ENCODE data around the gene PLXNA2. TPM values are rescaled to one million over a fixed set of nuclear protein-coding genes. Genes with fewer than 3 reads are reported as not detected.

PLXNA2 gene
- total RNA-seq, 6 experiments from 2014 or later = 20.9 to 29.9 (median 28.1) TPM

- TF ChIP-seq CTCF (IDR thresholded peaks at IDR 0.05) = no peak
- no peak overlapping the region for H3K27ac Mint-ChIP-seq
- no peak overlapping the region for H3K4me3 Mint-ChIP-seq
- peaks cover 9% of the 10 kb centered on the region; the same call in 1 of the 2 replicates for H3K27me3 Mint-ChIP-seq (ENCODE audit: insufficient read depth)
- H3K4me1 Mint-ChIP-seq (ENCODE audit: low read depth) = peaks cover 7% of the 10 kb centered on the region
- H3K36me3 Mint-ChIP-seq (ENCODE audit: low read depth) = no peaks in the 10 kb centered on the region
- DNase-seq = no peak
- H3K9me3 Mint-ChIP-seq = no peaks in the 10 kb centered on the region
Observed at GRCh38 chr1:207999972-208000371, 244.2 kb downstream of the PLXNA2 start.

- Mint-ChIP-seq H3K9me3 (no peaks in the 10 kb centered on the region), H3K27me3 (ENCODE audit: insufficient read depth) (peaks cover 13% of the 10 kb centered on the region; the same call in 1 of the 2 replicates), H3K27ac (no peak overlapping the region), H3K4me1 (ENCODE audit: low read depth) (peaks cover under 1% of the 10 kb centered on the region), H3K4me3 (no peak overlapping the region), H3K36me3 (ENCODE audit: low read depth) (no peaks in the 10 kb centered on the region)
- TF ChIP-seq CTCF (IDR thresholded peaks at IDR 0.05) = no peak
- no peak for DNase-seq
Observed at GRCh38 chr1:207999274-207999915, 244.8 kb downstream of the PLXNA2 start.

GRCh38 chr1:207998691-207999090, 245.5 kb downstream of the PLXNA2 start:
- no peaks in the 10 kb centered on the region for H3K4me1 Mint-ChIP-seq (ENCODE audit: low read depth)
- H3K27me3 Mint-ChIP-seq (ENCODE audit: insufficient read depth) = peaks cover 17% of the 10 kb centered on the region
- TF ChIP-seq CTCF (IDR thresholded peaks at IDR 0.05) = no peak
- no peak overlapping the region for H3K27ac Mint-ChIP-seq
- DNase-seq = no peak
- H3K9me3 Mint-ChIP-seq = no peaks in the 10 kb centered on the region
- H3K36me3 Mint-ChIP-seq (ENCODE audit: low read depth) = no peaks in the 10 kb centered on the region
- H3K4me3 Mint-ChIP-seq = no peak overlapping the region

- H3K9me3 Mint-ChIP-seq = no peaks in the 10 kb centered on the region
- peak; percentile 47 for DNase-seq
- H3K36me3 Mint-ChIP-seq (ENCODE audit: low read depth) = no peaks in the 10 kb centered on the region
- peak; percentile 90 for TF ChIP-seq CTCF (IDR thresholded peaks at IDR 0.05)
- no peak overlapping the region for H3K4me3 Mint-ChIP-seq
- H3K27ac Mint-ChIP-seq = no peak overlapping the region
- H3K4me1 Mint-ChIP-seq (ENCODE audit: low read depth) = no peaks in the 10 kb centered on the region
- H3K27me3 Mint-ChIP-seq (ENCODE audit: insufficient read depth) = peaks cover 22% of the 10 kb centered on the region
Observed at GRCh38 chr1:207997486-207998268, 246.5 kb downstream of the PLXNA2 start.

- H3K9me3 Mint-ChIP-seq = no peaks in the 10 kb centered on the region
Observed at GRCh38 chr1:207996636-207997035, 247.5 kb downstream of the PLXNA2 start.

More at GRCh38 chr1:207996636-207997035, 247.5 kb downstream of the PLXNA2 start:
- no peaks in the 10 kb centered on the region for H3K4me1 Mint-ChIP-seq (ENCODE audit: low read depth)
- peaks cover 21% of the 10 kb centered on the region for H3K27me3 Mint-ChIP-seq (ENCODE audit: insufficient read depth)
- no peak overlapping the region for H3K4me3 Mint-ChIP-seq
- DNase-seq = no peak
- TF ChIP-seq CTCF (IDR thresholded peaks at IDR 0.05) = no peak
- H3K36me3 Mint-ChIP-seq (ENCODE audit: low read depth) = no peaks in the 10 kb centered on the region
- no peak overlapping the region for H3K27ac Mint-ChIP-seq
